ENCODE measurements around the gene NDUFAF4. TPM values are rescaled to one million over a fixed set of nuclear protein-coding genes. Genes with fewer than 3 reads are reported as not detected.
A peak's percentile ranks its signal among the peaks of the same experiment; 100 is the strongest.

The NDUFAF4 gene
- total and polyA plus RNA-seq, 8 donors: 8.2 to 17.0 (median 12.0) TPM

DNA sequence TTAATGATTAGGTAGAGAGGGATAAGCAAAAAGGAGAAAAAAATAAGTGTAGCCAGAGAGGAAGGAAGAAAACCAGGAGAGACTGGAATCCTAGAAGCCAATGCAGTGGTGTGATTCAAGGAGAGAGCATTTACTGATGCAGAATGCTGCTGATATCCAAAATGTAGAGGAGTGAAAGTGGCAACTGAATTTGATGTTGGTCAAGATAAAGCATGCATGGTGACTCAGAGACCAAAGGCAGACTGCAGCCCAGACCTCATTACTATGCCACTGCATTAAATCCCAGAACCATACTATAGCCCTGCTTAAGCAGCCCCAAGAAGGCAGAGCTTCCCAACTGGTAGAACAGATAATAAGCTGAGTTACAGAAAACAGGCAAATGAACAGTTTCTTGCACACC lies 42.6 kb upstream of the NDUFAF4 start:
- H3K27me3 ChIP-seq: no peaks in the 10 kb centered on the region
- H3K36me3 ChIP-seq: no peaks in the 10 kb centered on the region
- H3K4me3 ChIP-seq: no peak overlapping the region
- intact Hi-C loops (cut with DNase I): no loop called here
- no peak for DNase-seq
- no peaks in the 10 kb centered on the region for H3K4me1 ChIP-seq
- TF ChIP-seq, protein P1, sequence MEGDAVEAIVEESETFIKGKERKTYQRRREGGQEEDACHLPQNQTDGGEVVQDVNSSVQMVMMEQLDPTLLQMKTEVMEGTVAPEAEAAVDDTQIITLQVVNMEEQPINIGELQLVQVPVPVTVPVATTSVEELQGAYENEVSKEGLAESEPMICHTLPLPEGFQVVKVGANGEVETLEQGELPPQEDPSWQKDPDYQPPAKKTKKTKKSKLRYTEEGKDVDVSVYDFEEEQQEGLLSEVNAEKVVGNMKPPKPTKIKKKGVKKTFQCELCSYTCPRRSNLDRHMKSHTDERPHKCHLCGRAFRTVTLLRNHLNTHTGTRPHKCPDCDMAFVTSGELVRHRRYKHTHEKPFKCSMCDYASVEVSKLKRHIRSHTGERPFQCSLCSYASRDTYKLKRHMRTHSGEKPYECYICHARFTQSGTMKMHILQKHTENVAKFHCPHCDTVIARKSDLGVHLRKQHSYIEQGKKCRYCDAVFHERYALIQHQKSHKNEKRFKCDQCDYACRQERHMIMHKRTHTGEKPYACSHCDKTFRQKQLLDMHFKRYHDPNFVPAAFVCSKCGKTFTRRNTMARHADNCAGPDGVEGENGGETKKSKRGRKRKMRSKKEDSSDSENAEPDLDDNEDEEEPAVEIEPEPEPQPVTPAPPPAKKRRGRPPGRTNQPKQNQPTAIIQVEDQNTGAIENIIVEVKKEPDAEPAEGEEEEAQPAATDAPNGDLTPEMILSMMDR (IDR thresholded peaks at IDR 0.05): no peak
- H3K9me3 ChIP-seq: no peaks in the 10 kb centered on the region
- no peak for ATAC-seq
- FAIRE-seq: no peak
- no peak overlapping the region for H3K27ac ChIP-seq

DNA sequence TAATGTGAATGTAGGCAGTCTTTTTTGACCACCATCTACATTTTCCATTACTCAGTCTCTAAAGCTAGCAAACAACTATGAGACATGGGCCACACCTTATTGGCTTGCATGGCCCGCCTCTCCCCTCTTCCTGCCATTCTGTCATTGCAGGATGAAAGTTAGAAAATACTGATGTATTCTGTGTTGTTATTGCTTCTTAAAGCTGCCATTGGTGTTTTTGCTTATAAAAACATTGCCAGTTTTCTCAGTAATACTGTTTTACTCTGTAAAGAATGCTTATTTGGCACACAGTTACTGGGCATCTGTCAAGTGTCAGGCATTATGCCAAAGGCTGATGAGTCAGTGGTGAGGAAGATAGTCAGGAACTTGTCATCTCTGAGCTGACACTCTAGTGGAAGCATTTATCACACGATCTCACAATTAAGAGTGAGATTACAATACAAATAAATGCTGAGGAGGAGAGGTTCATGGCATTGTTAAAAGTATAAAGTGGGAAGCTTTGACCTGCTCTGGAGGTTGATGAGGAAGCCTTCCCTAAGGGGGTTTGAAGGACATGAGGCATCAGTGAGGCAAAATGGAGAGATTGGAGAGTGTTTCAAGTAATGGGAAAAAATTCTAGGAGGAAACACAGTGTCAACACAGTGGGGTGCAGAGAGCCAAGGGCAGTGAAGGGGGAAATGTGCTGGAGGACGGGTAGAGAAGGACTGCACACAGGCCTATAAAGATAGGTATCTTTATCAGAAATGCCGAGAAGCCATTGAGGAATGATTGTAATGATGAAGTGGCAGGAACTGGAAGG lies 41.5 kb upstream of the NDUFAF4 start:
- peak in 2 of 4 donors; percentile 26 to 72 for ATAC-seq
- no peak for FAIRE-seq
- 69 to 77% methylated on average over 4 of the region's 4 CpGs for WGBS, 2 donors

DNA sequence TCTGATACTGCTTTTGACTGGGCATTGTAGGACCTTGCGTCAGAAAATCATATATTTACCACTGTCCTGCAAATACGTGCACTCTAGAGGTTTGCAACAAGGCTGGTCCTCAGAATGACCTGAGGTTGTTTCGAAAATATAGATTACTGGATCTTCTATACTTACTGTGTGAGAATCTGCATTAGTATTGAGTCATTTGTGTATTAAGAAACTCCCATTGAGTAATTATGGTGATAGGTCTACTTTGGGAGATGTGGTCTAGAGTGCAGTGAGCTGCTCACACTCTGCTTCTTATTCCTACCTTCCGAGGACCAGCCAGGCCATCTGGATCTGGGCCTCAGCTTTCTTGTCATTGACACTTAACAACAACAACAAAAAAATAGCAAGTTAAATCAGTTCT lies 36.4 kb upstream of the NDUFAF4 start:
- FAIRE-seq: no peak
- no peak for DNase-seq
- Histone ChIP-seq H3K4me1 (no peaks in the 10 kb centered on the region), H3K4me3 (no peak overlapping the region), H3K36me3 (no peaks in the 10 kb centered on the region), H3K27ac (no peak overlapping the region), H3K27me3 (no peaks in the 10 kb centered on the region), H3K9me3 (no peaks in the 10 kb centered on the region)
- WGBS, 2 donors: 86 to 92% methylated on average over 4 of the region's 4 CpGs
- intact Hi-C loops (cut with DNase I): no loop called here
- TF ChIP-seq, protein P1 (IDR thresholded peaks at IDR 0.05): no peak
- ATAC-seq: no peak

More for the DNA sequence above, 41.5 kb upstream of the NDUFAF4 start:
- no peak for DNase-seq
- H3K4me3 ChIP-seq: no peak overlapping the region
- intact Hi-C loops (cut with DNase I): no loop called here
- H3K4me1 ChIP-seq: no peaks in the 10 kb centered on the region
- H3K27me3 ChIP-seq: no peaks in the 10 kb centered on the region
- no peaks in the 10 kb centered on the region for H3K36me3 ChIP-seq
- no peak overlapping the region for H3K27ac ChIP-seq
- H3K9me3 ChIP-seq: no peaks in the 10 kb centered on the region
- TF ChIP-seq, protein P1 (IDR thresholded peaks at IDR 0.05): no peak

DNA sequence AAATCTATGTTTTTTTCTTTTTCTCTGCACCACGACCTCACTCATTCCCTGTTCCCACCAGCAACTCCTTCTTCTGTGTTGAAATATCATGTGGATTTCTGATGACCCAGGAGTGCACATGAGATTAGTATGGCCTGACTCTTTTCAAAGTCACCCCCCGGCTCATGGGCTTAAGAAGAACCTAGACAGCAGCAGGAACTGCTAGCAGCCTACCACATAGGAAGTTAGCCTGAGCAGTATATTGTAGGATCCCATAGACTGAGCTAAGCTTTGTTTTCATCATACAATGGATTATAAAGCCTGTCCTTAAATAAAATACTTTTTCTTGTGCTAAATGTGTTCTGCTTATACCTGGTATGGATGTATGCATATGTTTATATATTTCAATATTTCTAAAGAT lies 33.5 kb upstream of the NDUFAF4 start:
- Histone ChIP-seq H3K27me3 (no peaks in the 10 kb centered on the region), H3K27ac (no peak overlapping the region), H3K36me3 (no peaks in the 10 kb centered on the region), H3K9me3 (no peaks in the 10 kb centered on the region), H3K4me1 (no peaks in the 10 kb centered on the region), H3K4me3 (no peak overlapping the region)
- 76 to 78% methylated on average over 2 of the region's 2 CpGs for WGBS, 2 donors
- FAIRE-seq (no peak), DNase-seq (no peak), ATAC-seq (no peak)
- TF ChIP-seq, protein P1 (IDR thresholded peaks at IDR 0.05): no peak
- intact Hi-C loops (cut with DNase I): no loop called here

DNA sequence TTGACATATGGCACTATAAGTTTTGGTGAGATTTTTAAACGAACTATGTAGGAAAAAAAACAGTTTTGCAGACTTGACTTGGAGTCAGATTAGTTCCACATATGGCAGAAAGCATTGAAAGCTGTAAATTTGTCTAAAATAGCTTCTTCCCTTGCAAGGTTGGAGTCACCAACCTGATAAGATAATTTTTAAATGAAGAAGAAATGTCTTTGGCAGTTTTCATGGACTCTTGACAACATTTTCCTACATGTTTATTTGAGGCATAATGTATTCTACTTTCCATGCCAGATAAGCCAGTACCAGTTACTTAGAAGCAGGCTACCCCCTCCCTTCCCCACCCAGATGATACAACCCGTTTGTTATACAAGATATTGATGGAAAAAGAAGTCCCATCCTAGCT lies 32.0 kb upstream of the NDUFAF4 start:
- H3K9me3 ChIP-seq: no peaks in the 10 kb centered on the region
- DNase-seq (no peak), ATAC-seq (no peak), FAIRE-seq (no peak)
- TF ChIP-seq, protein P1 (IDR thresholded peaks at IDR 0.05): no peak
- no peak overlapping the region for H3K4me3 ChIP-seq
- no peaks in the 10 kb centered on the region for H3K36me3 ChIP-seq
- 41 to 47% methylated on average over 2 of the region's 2 CpGs for WGBS, 2 donors
- no peaks in the 10 kb centered on the region for H3K4me1 ChIP-seq
- intact Hi-C loops (cut with DNase I): no loop called here
- no peak overlapping the region for H3K27ac ChIP-seq
- no peaks in the 10 kb centered on the region for H3K27me3 ChIP-seq

Data from pancreas (tissue), 10 donors.